Ramos (cell line): ENCODE results near the gene MPHOSPH6.
"Not testable (repeated sequence)": the region's sequence is repeated elsewhere in the genome, so short reads cannot be mapped to it uniquely, and the experiment has no call there.

ENCODE experiments used
- in situ Hi-C: fragments of 300-500 bp; cut with MboI; formaldehyde crosslinking; loops from one replicate; pipeline ENCODE4 v1.14.3; 2022; ENCODE audit warnings: low sequenced_read_pairs; ENCODE audit not compliant: unreplicated experiment

The MPHOSPH6 gene

GRCh38 chr16:82129881-82130280 is 40.1 kb downstream of the MPHOSPH6 start:
- in situ Hi-C loops, result no loop called here

- in situ Hi-C loops, result no loop called here
Observed at GRCh38 chr16:82124651-82125050, 45.4 kb downstream of the MPHOSPH6 start.

- in situ Hi-C loops, result no loop called here
Observed at GRCh38 chr16:82119405-82119804, 50.6 kb downstream of the MPHOSPH6 start.

DNA sequence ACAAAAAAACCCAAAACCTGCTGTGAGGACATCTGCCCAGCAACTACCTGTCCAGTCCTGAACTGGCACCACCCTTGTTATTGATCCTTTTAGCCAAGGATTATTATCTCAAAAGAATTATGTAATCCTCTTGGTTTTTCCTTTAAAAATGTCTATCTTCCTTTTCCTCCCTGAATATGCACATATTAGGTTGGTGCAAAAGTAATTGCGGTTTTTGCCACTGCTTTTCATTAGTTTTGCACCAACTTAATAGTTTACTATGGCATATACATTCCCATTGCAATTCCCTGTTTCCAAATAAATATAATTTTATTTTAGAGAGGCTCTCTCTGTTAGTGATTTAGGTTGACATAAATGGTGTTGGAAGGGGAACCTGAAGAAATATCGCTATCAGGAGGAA is 51.3 kb downstream of the MPHOSPH6 start:
- in situ Hi-C loops, result no loop called here

DNA sequence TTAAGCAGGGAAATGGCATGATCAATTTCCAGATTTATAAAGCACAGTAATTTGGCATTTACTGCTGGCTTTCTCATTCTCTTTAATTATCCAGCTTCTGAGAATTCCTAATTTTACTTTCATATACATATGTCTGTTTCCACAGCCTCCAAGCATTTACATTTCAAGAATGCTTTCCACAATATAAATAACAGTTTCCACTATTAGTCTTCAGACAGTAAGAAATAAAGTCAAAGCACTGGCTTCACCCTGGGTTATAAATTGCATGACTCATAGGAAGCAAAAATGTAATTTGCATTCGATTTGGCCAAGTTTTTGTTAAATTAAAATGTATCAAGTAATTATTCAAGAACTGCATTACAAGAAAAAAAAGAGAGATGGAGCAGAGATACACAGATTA is 53.5 kb downstream of the MPHOSPH6 start:
- in situ Hi-C loops, result no loop called here

- in situ Hi-C loops, result no loop called here
Observed at GRCh38 chr16:82113741-82114140, 56.3 kb downstream of the MPHOSPH6 start.

GRCh38 chr16:82111944-82112343 is 58.1 kb downstream of the MPHOSPH6 start:
- in situ Hi-C loops, result no loop called here

DNA sequence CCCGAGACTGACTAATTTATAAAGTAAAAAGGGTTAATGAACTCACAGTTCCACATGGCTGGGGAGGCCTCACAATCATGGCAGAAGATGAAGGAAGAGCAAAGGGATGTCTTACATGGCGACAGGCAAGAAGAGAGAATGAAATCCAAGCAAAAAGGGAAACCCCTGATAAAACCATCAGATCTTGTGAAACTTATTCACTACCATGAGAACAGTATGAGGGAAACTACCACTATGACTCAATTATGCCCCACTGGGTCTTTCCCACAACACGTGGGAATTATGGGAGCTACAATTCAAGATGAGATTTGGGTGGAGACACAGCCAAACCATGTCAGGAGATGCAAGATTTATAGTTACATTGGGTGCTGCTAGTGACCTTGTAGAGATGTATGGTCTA is 60.8 kb downstream of the MPHOSPH6 start:
- in situ Hi-C loops, result not testable (repeated sequence)

DNA sequence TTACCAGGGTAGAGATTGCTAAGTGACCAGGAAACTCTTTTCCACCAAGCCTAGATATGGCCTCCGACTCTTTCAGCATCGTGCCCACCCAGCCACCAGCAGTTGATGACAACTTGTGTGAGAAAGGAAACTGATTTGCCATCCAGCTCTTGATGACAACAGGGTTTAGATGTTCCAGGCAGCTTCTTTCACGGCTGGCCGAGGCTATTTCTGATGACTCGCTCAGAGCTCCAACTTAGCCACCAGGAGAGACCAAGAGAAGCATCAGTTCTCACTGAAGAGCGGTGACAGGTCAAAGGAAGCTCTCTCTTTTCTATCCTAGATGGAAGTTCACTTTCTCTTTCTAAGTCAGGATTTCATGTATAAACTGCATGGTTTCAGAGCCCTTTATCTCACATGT is 61.2 kb downstream of the MPHOSPH6 start:
- in situ Hi-C loops, result no loop called here

DNA sequence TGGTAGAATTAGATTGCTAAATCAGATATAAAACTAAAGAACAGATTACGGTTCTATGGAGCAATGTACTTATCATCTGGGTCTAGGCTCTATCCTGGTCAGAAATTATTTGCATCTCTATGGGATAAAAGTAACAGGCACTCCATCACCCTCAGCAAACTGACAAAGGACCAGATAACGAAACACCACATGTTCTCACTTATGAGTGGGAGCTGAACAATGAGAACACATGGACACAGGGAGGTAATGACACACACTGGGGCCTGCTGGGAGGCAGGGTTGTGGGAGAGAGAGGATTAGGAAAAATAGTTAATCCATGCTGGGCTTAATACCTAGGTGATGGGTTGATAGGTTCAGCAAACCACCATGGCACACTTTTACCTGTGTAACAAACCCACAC is 61.9 kb downstream of the MPHOSPH6 start:
- in situ Hi-C loops, result no loop called here

- in situ Hi-C loops, result no loop called here
Observed at GRCh38 chr16:82105107-82105506, 64.9 kb downstream of the MPHOSPH6 start.
